ENCODE measurements around the gene LIN9.

LIN9 gene

GRCh38 chr1:226311376-226311775 lies 2.4 kb upstream of the LIN9 start:
- Histone ChIP-seq H3K4me2 (ENCODE audit: low read length) (no peak overlapping the region), H3K36me3 (replicated peaks; ENCODE audit: low read depth, low read length) (no peaks in the 10 kb centered on the region), H3K27me3 (ENCODE audit: low read depth, low read length) (peaks cover 13% of the 10 kb centered on the region), H2AFZ (ENCODE audit: low read depth, low read length) (no peak overlapping the region), H3K4me3 (ENCODE audit: low read length) (no peak overlapping the region), H3K27ac (ENCODE audit: low read length) (no peak overlapping the region), H3K9me3 (ENCODE audit: insufficient read depth, low read length) (no peaks in the 10 kb centered on the region), H3K79me2 (ENCODE audit: low read length) (peaks cover 26% of the 10 kb centered on the region), H3K4me1 (ENCODE audit: low read length) (peaks cover 16% of the 10 kb centered on the region), H3K9ac (ENCODE audit: low read length) (no peak overlapping the region), H4K20me1 (ENCODE audit: insufficient read depth, low read length) (no peaks in the 10 kb centered on the region)
- TF ChIP-seq EZH2phosphoT487 (IDR thresholded peaks at IDR 0.05; ENCODE audit: low read depth) (no peak), CTCF (IDR thresholded peaks at IDR 0.05; ENCODE audit: low read depth, low read length) (no peak)

GRCh38 chr1:226310637-226311195 lies 1.8 kb upstream of the LIN9 start:
- no peaks in the 10 kb centered on the region for H3K9me3 ChIP-seq (ENCODE audit: insufficient read depth, low read length)
- H3K27me3 ChIP-seq (ENCODE audit: low read depth, low read length): peaks cover 9% of the 10 kb centered on the region
- H3K36me3 ChIP-seq (replicated peaks; ENCODE audit: low read depth, low read length): no peaks in the 10 kb centered on the region
- H3K4me1 ChIP-seq (ENCODE audit: low read length): peaks cover 20% of the 10 kb centered on the region
- TF ChIP-seq EZH2phosphoT487 (IDR thresholded peaks at IDR 0.05; ENCODE audit: low read depth) (no peak), CTCF (IDR thresholded peaks at IDR 0.05; ENCODE audit: low read depth, low read length) (no peak)
- no peak overlapping the region; the same call in 1 of the 2 replicates for H3K4me2 ChIP-seq (ENCODE audit: low read length)
- no peak overlapping the region for H3K27ac ChIP-seq (ENCODE audit: low read length)
- H3K79me2 ChIP-seq (ENCODE audit: low read length): peaks cover 32% of the 10 kb centered on the region
- no peak overlapping the region for H3K9ac ChIP-seq (ENCODE audit: low read length)
- no peak overlapping the region for H3K4me3 ChIP-seq (ENCODE audit: low read length)
- H2AFZ ChIP-seq (ENCODE audit: low read depth, low read length): no peak overlapping the region
- H4K20me1 ChIP-seq (ENCODE audit: insufficient read depth, low read length): 0 out of 2 replicates have a peak, but pooled peaks cover under 1% of the 10 kb centered on the region

DNA sequence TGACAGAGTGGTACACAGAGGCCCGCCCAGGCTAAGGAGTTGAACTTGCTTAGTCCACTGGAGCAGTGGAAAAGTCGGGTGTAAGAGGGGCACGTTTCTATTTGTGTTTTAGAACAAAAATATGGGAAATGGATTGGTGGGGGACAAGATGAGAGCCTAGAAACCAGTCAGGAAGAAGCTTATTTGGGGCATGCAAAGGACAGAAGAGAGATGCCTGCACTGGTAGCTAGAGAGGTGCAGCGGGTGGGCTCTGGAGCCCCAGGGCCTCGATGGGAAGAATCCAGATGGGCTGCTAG lies 1.2 kb upstream of the LIN9 start:
- Histone ChIP-seq H3K27ac (ENCODE audit: low read length) (no peak overlapping the region), H2AFZ (ENCODE audit: low read depth, low read length) (0 out of 2 replicates have a peak overlapping the region, but pooled peaks have one; percentile 73), H3K9ac (ENCODE audit: low read length) (peak overlapping the region; percentile 69), H3K4me3 (ENCODE audit: low read length) (peak overlapping the region; percentile 95), H3K79me2 (ENCODE audit: low read length) (peaks cover 38% of the 10 kb centered on the region), H3K36me3 (replicated peaks; ENCODE audit: low read depth, low read length) (no peaks in the 10 kb centered on the region), H4K20me1 (ENCODE audit: insufficient read depth, low read length) (0 out of 2 replicates have a peak, but pooled peaks cover 3% of the 10 kb centered on the region), H3K4me1 (ENCODE audit: low read length) (peaks cover 22% of the 10 kb centered on the region), H3K9me3 (ENCODE audit: insufficient read depth, low read length) (no peaks in the 10 kb centered on the region), H3K27me3 (ENCODE audit: low read depth, low read length) (peaks cover 4% of the 10 kb centered on the region; the same call in 1 of the 2 replicates), H3K4me2 (ENCODE audit: low read length) (peak overlapping the region; percentile 91)
- TF ChIP-seq EZH2phosphoT487 (IDR thresholded peaks at IDR 0.05; ENCODE audit: low read depth) (no peak), CTCF (IDR thresholded peaks at IDR 0.05; ENCODE audit: low read depth, low read length) (no peak)

- Histone ChIP-seq H2AFZ (ENCODE audit: low read depth, low read length) (peak overlapping the region; percentile 73), H3K4me2 (ENCODE audit: low read length) (peak overlapping the region; percentile 91), H3K27me3 (ENCODE audit: low read depth, low read length) (no peaks in the 10 kb centered on the region), H4K20me1 (ENCODE audit: insufficient read depth, low read length) (peaks cover 6% of the 10 kb centered on the region; the same call in 1 of the 2 replicates), H3K9ac (ENCODE audit: low read length) (peak overlapping the region; percentile 69), H3K9me3 (ENCODE audit: insufficient read depth, low read length) (no peaks in the 10 kb centered on the region), H3K36me3 (replicated peaks; ENCODE audit: low read depth, low read length) (peaks cover under 1% of the 10 kb centered on the region), H3K4me3 (ENCODE audit: low read length) (peak overlapping the region; percentile 95), H3K4me1 (ENCODE audit: low read length) (peaks cover 22% of the 10 kb centered on the region), H3K79me2 (ENCODE audit: low read length) (peaks cover 43% of the 10 kb centered on the region), H3K27ac (ENCODE audit: low read length) (peak overlapping the region; percentile 36)
- TF ChIP-seq EZH2phosphoT487 (IDR thresholded peaks at IDR 0.05; ENCODE audit: low read depth) (no peak), CTCF (IDR thresholded peaks at IDR 0.05; ENCODE audit: low read depth, low read length) (no peak; the same call in 1 of the 2 replicates)
Measured at GRCh38 chr1:226309398-226310244, 657 bp upstream of the LIN9 start.
